GM21423 (cell line): ENCODE results near the gene IGFBP4.

Experiments used
- ATAC-seq: cut with Tn5 transposase; IDR thresholded peaks from one replicate; pipeline ENCODE4 v1.9.1; 2021; ENCODE audit warnings: mild to moderate bottlenecking, moderate library complexity; ENCODE audit not compliant: unreplicated experiment

IGFBP4 gene

DNA sequence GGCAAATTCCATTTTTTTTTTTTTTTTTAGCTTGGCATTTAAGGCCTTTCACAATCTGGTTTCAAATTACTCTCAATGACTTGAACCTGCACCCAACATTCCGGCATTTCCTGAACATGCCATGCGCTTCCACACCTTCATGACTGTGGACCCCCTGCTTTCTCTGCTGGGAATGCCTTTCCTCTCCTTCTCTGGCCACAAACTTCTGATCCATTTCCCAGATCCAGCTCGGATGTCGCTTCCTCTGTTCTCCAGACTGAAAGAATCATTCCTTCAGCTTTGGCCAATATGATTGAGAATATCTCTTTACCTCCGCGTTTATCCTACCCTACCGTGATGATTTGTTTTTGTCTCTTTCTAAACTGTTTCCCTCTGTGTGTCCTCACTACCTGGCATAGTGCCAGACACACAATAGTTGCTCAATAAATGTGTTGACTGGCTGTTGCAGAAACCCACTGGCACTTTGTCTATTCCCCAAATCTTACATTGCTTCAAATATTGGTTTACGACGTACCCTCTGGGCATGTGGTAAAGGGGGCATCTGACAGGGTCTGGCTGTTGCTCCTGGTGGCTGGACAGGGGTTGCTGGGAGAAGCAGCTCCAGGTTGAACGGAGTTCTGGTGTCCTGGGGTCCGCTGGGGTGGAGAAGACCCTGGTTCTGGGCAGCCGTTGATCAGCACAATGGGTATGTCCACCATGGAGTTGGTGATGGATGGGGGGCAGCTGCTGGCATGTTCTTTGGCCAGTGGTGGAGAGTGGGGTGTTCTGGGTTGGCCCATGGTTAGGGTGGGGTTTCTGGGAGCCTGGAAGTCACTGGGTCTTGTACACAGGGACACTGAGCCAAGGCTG, 43.5 kb downstream of the IGFBP4 start:
- no peak for ATAC-seq

GRCh38 chr17:40487371-40488020, 44.2 kb downstream of the IGFBP4 start:
- no peak for ATAC-seq

GRCh38 chr17:40490289-40490853, 47.1 kb downstream of the IGFBP4 start:
- no peak for ATAC-seq

DNA sequence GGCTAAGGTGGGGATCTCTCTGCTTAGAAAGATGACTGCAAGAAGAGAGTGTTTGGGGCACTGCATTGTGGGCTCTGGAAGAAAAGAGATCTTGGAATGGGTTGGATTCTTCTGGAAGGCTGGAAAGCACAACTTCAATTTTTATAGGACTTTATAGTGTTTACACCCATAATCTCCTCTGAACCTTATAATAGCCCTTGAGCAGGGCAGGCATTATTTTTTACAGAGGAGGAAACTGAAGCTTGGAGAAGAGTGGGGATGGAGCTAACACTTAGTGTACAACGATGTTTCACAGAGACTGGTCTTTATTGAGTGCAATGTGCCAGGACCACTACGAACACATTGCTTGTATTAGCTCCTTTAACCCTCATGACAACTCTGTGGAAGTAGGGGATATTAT, 47.7 kb downstream of the IGFBP4 start:
- no peak for ATAC-seq

DNA sequence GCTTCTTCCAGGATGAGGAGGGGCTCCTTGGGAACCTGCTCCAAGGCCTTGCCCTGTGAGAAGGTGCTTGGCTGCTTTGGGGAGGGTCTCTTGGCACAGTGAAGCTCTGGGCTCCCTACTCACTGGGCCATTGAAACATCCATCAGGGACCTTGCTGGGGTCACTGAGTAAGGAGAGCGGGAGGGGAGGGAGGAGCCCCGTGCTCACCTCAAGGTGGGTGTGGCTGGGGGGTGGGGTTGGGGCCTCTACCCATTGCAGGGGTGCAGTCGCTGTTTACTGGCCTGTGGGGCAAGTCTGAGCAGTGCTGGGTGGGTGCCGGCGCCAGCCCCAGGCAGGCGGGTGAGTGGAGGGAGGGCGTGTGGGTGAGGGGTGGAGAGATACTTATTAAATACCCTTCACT, 48.2 kb downstream of the IGFBP4 start:
- no peak for ATAC-seq

DNA sequence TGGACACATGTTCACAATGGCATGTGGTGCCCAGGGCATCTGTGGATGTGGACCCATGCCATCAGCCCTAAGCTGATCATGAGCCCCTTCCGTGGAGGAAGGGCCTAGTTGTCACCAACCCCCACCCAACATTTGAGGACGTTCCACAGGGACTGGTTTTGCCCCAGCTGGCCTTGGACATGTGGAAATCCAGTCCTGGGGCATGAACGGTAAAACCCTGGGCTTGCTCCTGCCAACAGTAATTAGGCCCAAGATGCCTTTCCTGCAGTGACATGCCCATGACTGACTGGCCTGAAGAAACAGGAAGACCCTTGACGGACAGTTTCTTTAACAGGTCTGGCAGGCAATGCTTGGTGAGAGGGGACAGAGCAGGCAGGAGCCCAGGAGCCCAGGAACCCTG, 50.4 kb downstream of the IGFBP4 start:
- no peak for ATAC-seq

- no peak for ATAC-seq
These were observed 51.9 kb downstream of the IGFBP4 start for GRCh38 chr17:40495140-40495539.

- ATAC-seq = no peak
These were observed 52.9 kb downstream of the IGFBP4 start for GRCh38 chr17:40496170-40496569.

GRCh38 chr17:40496634-40497420, 53.6 kb downstream of the IGFBP4 start:
- ATAC-seq = no peak

- no peak for ATAC-seq
These were observed 54.4 kb downstream of the IGFBP4 start for GRCh38 chr17:40497695-40498094.

DNA sequence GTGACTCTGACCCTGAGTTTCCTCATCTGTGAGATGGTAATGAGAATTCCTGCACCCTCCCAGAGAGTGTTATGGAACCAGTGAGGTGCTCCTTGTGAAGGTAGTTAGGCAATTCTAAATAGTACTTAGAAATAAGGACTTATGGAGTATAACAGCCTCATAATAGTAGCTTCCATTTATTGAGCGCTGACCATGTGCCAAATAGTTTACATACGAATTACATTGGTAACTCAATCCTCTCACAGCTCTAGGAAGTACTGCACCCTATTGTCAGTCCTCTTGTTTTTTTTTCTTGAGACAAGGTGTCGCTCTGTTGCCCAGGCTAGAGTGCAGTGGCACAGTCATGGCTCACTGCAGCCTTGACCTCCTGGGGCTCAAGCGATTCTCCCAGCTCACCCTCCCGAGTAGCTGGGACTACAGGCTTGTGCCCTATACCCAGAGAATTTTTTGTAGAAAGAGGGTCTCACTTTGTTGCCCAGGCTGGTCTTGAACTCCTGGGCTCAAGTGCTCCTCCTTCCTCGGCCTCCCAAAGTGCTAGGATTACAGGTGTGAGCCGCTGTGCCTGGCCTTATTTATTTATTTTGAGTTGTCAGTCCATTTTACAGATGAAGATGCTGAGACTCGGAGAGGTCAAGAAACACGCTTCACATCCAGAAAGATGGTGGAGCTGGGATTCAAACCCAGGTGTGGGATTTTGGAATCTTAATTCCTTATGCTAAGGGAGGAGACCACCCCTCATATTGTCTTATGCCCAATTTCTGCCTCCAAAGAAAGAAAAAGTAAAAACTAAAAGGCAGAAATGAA, 55.2 kb downstream of the IGFBP4 start:
- no peak for ATAC-seq

DNA sequence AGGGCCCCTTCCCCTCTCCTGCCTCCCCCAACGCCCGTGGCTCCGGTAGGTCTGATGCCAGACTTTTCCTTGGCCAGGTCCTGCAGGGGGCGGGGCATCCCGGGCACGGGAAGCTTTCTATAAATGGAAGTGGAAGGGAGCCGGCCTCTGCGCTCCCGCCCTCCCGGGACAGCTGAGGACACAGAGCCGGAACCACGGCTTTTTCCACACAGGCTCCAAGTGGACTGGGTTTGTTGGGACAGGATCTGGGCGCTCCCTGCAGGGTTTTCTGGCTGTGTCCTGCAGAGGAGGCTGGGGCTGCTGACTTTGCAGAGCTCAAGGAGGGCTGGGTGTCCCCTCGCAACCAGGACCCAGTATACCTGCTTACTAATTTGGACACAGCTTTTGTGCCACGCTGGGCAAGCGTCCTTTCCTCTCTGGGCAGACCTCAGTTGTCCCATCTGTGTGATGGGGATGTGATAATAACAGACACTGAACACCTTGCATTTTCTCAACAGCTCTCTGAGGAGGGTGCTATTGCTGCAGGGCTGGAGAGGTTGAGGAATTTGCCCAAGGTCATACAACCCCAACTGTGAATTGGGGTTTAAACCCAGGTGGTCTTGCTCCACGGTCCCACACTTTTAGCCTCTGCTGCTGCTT, 56.4 kb downstream of the IGFBP4 start:
- ATAC-seq = no peak

DNA sequence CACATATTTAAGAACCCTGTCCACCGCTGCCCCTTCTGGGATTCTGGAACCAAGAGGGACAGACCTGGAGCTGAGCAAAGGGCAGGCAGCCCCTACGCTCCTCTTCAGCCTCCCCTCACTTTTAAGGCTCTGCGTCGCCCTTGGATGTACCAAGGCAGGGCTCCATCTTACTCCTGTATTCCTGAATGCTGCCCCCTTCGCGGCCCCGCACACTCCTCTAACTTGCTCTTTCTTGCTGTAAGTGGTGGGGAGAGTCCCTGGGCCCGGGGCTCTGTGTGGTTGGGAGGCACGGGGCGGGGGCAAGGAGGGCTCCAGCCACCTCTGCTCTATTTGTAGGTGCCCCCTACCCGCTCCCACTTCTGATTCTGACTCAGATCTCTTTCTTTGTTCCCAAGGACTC, 56.9 kb downstream of the IGFBP4 start:
- ATAC-seq = no peak

DNA sequence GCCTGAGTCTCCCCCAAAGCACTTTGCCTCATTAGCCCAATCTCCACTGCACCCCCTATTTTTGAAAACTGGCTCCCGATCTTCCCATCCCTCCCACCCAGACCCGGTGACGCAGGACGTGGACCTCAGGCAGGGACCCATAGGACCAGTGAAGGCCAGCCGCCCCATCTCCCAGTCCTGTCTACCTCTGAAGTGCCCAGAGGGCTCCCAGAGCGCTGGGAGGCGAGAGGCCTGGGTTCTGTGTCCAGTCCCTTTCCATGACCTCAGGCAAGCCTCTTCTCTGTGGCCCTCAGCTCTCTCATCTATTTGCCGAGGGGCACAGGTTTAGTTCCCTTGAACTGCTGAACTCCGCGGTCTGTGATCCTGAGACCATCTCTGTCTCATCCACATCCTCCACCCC, 57.5 kb downstream of the IGFBP4 start:
- no peak for ATAC-seq

DNA sequence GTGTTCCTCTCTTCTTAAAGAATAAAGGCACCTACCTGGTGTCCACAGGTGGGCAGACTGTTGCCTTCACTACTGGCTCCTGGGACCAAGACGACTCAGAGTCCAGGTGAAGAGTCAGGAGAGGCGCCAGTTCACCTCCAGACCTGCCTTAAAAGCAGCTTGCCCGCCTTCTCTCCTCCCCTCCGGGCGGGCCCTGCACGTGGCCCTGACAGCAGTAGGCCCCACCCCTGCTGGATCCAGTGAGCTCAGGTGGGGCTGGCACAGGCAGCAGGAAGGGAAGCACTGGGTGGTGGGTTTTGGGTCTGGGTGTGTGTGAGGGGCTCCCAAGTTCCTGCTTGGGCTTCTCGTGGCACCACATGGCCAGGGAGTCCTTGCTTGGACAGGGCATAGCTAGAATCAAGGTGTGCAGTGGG, 58.3 kb downstream of the IGFBP4 start, which contains the start of gene TNS4:
Gene TNS4, minus strand, starts transcription at position 125 of the 413 bp plus-strand sequence. CDS start 5,198 bp downstream, outside the sequence.
- ATAC-seq = no peak

DNA sequence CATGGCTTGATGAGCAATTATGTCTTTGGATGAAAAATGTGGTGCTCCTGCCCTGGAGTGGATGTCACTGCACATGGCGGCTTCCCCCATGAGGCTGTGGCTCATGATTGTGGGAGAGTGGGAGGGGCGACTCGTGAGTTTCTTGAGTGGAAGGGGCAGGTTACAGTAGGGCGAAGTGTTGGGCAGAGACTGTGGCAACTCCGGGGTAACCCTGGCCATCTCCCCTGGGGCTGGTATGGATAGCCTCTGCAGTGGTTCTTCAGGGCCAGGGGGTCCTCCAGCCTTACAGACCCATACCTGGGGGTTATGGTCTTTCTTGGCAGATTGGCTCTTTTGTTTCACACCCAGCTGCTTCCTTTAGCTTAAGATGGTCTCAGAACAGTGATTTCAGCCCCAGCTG, 59.5 kb downstream of the IGFBP4 start:
- ATAC-seq = no peak

GRCh38 chr17:40503154-40503553, 59.9 kb downstream of the IGFBP4 start:
- ATAC-seq = no peak

- ATAC-seq = no peak
These were observed 63.5 kb downstream of the IGFBP4 start for GRCh38 chr17:40506786-40507185.
